DMS 273 (cell line): ENCODE results near the gene HSPB6.
"Not testable (repeated sequence)": the region's sequence is repeated elsewhere in the genome, so short reads cannot be mapped to it uniquely, and the experiment has no call there.

ENCODE experiments used
- DNase-seq: peaks from one replicate; lab custom pipeline; 2025; ENCODE audit not compliant: unreplicated experiment; lab: John Stamatoyannopoulos, UW

Gene HSPB6, protein sequence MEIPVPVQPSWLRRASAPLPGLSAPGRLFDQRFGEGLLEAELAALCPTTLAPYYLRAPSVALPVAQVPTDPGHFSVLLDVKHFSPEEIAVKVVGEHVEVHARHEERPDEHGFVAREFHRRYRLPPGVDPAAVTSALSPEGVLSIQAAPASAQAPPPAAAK

DNA sequence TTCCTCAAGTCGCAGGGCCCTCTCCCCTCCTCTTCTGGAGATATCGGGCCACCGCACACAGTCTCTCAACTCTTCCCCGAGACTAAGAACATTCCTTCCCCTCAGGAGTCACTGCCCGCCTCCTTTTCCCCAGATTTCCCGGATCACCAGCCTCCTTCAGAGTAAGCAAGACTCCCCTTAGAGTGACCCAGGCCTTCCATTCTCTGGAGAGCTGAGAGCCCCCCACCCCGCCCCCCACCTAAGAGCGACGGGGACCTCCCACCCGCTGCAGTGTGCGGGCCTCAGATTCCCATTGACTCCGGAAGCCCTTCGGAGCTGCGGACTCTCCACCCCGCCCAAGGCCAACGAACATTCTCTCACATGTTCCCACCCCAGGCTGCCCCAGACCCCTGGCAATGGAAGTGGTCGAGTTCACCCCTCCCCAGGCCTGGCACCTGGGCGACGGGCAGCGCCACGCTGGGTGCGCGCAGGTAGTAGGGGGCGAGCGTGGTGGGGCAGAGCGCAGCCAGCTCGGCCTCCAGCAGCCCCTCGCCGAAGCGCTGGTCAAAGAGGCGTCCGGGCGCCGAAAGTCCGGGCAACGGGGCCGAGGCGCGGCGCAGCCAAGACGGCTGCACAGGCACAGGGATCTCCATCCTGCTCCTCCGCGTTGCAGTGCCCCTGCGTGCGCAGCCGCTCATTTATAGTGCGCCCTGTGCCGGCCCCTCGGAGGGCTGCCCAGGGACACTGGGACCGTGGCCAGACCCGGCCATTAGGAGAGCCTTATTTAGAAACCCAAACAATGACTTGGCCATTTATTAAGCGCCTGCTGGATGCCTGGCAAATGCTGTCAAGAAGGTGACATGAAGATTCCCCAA is at the start of gene HSPB6:
Gene HSPB6 (minus strand): TSS at position 653 of the 854 bp plus-strand sequence. CDS start 21 bp downstream, at position 632.
- DNase-seq: no peak

DNA sequence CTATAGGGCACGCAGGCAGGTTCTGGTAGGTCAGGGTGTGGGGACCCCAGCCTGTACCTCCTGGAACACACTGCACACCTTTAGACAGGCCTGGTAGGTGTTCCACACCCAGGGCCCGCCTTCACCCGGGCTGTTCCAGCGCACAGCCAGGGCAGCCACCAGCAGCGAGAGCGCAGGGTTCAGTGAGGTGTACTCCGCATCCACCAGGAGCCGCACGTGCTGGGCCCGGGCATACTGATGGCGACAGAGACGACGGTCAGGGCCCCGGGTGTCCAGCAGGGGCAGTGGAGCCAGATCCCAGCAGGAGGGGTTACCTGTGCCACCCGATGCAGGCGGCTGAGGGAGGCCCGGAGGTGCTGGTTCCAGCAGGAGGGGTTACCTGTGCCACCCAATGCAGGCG is 49.8 kb upstream of the HSPB6 start:
- no peak for DNase-seq

DNA sequence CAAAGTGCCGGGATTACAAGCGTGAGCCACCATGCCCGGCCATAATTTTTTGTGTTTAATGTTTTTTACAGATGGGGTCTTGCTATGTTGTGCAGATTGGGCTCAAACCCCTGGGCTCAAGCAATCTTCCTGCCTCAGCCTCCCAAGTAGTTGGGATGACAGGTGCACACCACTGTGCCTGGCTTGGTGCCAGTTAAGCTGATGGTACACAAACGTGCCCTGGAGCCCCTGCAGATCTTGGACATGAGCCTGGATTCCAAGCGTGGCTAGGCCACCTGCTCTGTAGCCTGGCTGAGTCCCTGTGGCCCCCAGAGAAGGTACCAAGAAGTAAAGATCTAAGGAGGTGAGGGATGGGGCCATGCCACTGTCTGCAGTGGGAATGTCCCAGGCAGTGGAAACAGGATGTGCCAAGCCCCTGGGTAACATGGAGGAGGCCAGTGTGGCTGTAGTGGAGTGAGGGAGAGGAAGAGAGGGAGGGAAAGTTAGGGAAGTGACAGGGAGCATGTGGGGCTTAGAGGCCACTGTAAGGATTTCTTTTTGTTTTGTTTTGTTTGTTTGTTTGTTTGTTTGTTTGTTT is 48.8 kb upstream of the HSPB6 start:
- peak; percentile 92 for DNase-seq

DNA sequence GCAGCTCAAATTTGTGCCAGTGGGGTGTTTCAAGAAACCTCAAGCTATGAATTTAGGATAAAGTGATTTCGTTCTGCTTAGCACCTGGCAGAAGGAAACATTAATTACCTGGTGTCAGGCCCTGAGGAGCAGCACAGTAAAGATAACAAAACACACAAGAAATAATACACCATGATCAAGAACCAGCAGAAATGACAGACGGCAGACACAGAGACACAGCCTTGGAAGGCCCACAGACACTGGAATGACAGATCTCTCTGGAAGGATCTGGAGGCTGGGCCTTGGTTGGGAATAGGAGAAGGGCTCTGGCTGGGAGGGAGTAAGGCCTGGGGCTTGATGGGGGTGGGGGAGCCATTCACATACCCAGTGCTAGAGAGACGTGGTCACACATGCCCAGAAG is 45.0 kb upstream of the HSPB6 start:
- no peak for DNase-seq

DNA sequence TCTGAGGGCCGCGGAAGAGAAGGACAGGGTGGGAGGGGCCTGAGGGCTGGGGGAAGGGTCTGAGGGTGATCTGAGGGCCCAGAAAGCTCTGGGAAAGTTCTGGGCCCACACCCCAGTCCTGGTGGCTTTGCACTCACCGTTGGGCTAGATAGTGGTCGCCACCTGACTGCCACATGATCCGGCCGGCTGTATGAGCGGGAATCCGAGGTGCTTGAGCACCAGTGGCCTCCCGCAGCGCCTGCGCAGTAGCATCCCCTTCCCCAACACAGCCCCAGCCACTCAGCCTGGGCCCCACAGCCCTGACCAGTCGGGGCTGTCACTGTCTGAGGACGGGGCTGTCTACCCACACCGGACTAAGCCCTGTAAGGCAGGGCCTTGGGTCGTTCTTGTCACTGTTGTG is 40.8 kb upstream of the HSPB6 start:
- no peak for DNase-seq

DNA sequence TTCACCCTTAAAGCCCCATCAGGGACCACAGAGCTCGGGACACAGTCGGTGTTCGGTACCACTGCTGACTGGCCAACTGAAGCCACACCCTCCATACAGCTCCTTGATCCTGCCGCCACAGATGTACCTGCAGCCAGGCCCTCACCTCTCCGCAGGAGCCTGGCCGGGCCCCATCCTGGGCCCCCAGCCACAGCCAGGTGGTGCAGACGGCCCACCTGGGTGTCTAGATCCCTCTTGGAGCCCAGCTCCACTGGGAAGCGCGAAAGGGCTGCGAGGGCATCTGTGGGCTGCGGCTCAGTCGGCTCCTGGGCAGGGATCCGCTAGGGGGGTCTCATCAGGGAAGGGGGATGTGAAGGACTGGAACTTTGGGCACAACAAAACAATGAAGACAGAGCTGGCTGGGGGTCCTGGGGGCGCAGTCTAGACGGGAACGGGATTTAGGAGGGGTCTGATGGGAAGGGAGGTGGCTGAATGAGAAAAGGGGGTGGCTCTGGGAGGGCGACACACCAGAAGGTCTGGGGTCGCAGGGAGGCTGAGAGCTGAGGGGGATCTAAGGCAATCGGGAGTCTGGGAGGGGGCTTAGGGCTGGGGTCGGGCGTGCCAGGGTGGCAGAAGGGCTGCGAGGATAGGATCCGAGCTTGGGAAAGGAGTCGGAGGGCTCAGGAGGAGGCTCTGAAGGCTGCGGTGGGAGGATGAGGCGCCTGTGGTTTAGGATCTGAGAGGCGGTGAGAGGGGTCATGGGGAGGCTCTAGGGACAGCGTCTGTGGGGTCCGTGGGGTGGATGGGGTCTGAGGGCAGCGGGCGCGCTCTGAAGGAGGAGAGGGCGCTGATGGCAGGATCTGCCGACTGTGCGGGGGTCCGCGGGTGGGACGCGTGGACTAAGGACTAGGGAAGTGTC is 40.1 kb upstream of the HSPB6 start:
- no peak for DNase-seq

DNA sequence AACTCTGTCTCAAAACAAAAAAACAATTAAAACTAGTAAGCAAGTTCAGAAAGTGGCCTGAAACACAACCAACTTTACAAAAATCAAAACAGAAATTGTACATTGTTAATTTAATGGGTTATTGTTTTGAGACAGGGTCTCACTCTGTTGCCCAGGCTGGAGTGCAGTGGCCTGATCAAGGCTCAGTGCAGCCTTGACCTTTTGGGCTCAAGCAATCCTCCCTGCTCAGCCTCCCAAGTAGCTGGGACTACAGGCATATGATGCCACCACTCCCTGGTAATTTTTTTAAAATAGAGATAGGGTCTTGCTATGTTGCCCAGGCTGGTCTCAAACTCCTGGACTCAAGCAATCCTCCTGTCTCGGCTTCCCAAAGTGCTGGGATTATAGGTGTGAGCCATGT is 38.7 kb upstream of the HSPB6 start:
- not testable (repeated sequence) for DNase-seq

DNA sequence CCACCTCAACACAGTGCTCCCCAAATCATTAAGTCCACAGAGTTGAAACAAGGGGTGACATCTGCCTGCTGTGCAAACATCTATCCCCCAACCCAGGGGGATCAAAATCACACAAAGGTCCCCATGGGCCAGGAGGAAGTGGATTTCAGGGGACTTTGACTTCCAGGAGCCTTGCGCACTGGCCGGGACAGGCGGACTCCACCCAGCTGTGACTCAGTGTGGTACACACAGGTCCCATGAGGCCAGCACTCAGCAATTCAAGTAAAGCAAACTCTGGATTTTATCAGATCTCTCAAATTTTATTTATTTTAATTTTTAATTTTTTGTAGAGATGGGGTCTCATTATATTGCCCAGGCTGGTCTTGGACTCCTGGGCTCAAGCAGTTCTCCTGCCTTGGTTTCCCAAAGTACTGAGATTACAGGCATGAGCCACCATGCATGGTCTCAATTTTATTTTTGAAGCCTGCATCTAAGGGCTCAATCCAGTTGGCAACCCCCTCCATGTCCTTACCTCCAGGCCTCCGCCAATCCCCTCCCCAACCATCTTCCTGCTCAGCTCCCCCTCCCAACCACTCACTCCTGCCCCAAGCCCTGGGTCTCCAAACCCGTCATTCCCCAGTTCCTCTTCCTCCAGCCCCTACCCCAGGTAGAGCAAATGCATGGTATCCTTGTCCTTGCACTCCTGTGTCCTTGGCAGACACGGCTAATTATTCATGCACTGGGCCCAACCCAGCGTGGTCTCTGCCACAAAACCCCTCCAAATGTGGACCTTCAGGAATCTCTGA is 36.7 kb upstream of the HSPB6 start:
- DNase-seq: no peak

DNA sequence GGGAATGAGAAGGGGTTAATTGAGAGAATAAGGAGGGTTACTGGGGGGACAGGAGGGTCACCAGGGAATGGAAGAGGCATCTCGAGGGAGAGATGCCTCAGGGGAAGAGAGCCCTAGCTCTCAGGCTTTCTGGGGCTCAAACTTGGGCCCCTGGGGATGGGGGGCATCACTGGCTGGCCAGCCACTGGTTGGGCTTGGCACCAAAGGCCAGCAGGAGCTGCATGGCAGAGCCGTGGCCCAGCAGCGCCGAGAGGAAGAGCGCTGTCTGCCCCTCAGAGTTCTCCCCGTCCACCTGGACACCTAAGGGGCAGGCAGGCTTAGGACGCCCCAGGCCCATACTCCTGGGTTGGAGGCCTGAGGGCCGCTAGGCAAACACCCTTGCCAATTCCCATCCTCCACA is 36.1 kb upstream of the HSPB6 start:
- no peak for DNase-seq

DNA sequence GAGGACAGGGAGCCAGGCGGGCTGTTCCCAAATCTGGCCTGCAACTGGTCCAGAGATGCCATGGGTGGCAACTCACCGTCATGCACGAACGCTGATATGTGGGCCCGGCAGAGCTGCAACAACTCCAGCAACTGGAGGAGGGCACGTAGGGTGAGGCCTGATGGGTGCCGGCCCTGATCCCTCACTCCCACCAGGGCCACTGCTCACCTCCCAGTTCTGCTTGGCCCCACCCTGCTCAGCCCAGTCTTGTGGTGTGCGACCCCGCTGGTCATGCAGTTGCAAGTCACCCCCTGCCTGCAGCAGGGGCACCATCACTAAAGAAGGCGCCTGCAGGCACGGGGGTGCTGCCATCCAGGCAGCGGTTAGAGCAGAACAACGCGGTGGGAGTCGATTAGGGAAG is 35.5 kb upstream of the HSPB6 start:
- DNase-seq: no peak

DNA sequence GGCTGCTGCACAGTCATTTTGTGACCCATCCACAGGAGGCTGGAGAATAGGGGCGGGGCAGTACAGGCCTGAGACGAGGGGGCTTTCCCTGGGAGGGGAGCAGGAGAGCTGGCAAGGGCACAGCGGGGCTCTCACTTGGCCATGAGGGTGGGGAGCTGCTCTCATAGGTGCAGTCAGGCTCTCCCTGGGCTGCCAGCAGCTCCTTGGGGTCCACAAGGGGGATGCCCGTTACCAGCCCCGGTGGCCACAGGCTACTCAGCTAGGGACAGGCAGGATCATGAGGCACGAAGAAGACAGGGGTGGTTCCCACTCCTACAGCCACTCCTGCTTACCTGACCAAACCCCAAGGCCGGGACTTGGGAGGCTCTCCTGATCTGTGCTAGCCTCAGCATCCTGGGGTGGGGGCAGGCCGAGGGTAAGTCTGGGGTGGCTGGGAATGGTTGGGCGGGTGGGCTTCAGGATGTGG is 35.0 kb upstream of the HSPB6 start:
- no peak for DNase-seq

DNA sequence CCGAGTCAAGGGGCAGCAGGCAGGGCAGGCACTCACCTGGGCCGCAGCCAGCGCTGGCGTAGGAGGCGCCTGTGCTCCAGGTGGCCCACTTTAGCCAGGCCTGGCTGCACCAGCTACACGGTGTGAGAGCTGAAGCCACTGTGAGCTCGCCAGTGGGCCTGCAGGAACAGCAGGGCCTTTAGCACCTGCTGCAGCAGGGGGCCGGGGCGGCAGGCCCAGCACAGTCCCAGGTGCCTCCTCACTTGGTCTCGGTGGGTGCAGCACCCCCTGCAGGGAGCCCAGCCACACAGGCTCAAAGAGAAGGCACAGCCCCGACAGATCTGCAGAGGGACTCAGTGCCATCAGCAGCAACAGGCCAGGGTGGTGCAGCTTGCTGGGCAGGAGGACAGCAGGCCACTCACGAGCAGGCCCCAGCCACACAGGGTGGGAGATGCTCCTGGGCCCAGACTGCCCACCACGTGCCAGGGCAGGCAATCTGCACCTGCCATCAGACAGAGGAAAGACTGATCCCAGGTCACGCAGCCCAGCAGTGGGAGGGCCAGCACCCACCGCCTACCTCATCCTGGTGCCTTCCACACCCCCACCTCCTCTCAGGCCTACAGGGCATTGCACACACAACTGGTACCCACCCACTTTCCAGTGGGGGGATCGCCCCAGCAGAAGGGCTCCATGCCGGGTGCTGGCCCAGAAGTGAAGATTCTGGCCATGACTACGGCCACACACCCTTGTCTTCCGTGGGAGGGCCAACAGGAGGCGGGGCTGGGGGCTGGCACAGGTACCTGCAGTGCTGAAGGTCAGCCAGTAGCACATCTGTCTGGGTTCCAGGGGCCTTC is 34.4 kb upstream of the HSPB6 start:
- no peak for DNase-seq

DNA sequence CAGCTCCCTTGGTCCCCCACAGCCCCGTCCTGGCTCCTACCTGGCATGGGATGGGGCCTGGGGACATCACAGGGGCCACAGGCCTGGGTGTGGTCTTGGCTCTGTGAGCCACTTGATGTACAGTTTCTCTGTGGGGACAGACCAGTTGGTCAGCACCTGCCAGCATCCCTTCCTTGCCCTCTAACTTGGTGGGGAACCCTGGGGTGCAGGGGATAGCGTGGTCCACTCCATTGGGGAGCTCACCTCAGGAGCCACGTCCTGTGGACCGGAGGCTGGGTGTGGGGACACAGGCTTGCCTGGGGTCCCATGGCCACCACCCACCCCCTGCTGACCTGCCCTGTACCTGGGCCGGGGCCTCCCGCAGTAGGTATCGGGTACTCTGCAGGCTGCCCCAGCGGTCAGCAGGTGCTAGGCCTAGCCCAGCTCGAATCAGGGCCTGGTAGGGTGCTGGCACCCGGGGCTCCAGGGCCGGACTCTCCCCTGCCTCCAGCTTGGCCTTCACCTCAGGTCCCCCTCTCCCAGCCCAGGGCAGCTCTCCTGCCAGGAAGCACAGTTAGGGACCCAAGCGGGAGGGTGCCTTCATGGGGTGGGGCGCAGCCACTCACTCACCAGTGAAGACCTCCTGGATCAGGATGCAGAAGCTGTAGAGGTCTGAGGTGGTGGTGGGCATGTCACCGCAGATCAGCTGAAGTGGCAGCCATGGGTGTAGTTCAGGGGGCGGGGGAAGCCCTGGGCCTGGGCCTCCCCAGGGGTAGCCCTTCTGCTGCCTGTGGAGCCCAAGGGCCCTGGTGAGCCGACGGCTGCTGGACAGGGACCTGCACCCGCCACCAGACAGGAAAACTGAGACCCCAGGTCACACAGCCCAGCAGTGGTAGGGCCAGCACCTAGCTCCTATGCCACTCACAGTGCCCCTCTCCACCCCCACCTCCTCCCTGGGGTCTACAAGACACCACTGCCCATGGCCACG is 33.4 kb upstream of the HSPB6 start:
- no peak for DNase-seq

DNA sequence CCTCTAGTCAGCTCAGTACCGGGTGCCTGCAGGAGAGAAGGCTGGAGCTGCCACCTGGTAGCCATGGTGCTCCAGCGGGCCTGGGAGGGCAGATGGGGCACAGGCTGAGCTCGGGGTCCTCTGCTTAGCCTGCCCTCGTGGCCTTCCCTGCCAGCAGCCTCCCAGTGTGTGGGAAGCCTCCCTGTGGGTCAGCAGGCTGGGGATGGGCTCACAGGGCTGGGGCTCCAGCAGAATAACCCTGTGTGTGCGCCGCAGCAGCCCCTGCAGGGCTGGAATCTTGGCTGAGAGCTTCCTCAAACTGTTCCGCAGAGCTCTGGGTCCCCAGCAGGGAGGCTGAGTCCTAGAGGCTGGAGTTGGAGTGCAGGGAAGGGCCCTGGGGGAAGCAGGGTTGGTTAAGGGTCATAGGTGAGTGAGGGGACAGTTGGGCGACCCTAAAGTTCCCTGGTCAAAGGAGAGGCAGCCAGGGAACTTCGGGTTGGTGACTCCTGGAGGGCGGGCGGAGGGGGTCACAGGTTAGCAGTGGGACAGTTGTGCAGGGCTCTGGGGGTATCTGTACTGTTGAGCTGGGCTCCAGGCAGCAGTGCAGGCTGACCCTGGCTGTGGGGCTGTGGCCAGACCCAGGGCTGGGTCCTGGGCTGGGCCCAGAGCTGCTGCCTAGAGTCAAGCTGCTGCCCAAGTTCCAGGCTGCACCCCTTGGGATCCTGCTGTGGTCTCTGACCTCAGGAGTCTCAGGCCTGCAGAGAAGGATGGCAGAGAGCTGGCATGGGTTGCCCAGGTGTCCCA is 32.6 kb upstream of the HSPB6 start:
- DNase-seq: no peak

DNA sequence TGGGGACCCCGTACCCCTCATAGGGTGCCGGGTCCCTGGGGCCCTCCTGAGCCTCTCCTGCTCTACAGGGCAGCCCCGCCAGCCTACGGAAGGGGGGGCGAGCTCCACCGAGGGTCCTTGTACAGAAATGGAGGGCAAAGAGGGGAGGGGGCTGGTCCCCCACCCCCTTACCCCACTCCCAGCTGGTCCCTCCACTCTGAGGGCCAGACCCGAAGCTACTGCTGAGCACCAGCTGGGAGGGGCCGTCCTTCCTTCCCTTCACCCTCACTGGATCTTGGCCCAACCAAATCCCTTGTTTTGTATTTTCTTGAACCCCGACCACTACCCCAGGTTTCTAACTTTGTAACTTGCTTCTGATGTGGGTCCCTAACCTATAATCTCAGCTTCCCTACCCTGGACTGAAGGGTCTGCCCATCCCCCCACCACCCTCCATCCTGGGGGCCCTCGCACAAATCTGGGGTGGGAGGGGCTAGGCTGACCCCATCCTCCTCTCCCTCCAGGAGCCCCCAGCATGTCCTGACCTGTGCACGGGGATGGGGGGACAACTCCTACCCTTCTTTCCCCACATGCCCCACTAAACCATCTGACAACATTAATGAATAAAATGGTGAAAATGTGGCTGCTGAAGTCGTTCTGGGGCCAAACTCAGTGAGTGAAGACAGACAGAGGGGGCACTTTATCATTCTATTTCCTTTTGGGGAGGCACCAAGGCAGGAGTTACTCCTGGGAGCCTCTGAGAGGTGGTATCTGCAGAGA is 31.6 kb upstream of the HSPB6 start:
- no peak for DNase-seq

DNA sequence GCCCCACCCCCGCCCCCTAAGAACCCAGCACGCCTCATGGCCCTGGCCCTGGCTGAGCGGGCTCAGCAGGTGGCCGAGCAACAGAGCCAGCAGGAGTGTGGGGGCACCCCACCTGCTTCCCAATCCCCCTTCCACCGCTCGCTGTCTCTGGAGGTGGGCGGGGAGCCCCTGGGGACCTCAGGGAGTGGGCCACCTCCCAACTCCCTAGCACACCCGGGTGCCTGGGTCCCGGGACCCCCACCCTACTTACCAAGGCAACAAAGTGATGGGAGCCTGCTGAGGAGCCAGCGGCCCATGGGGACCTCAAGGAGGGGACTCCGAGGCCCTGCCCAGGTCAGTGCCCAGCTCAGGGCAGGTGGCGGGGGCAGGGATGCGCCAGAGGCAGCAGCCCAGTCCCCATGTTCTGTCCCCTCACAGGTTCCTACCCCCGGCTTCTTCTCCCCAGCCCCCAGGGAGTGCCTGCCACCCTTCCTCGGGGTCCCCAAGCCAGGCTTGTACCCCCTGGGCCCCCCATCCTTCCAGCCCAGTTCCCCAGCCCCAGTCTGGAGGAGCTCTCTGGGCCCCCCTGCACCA is 30.5 kb upstream of the HSPB6 start:
- no peak for DNase-seq
